ENCODE data around the gene LCN2. TPM values are rescaled to one million over a fixed set of nuclear protein-coding genes. Genes with fewer than 3 reads are reported as not detected.

Gene LCN2
- total RNA-seq, 1 donor from 2014 or later: not detected

DNA sequence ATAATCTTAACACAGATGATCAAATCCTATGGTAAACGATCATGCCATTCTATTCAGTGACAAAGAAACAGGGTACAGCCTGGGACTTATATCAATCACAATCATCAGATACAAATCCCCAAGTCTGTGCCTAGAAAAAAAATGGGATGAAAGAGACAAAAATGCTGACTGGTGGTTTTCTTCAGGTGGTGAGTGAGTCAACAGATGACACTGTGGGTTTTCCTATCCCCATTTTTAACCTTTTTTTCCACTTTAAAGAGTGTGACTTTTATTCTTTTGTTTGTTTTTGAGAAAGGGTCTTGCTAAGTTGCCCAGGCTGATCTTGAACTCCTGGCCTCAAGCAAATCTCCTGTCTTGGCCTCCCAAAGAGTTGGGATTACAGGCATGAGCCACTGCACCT is 39.0 kb downstream of the LCN2 start:
- intact Hi-C loops (cut with DNase I): no loop called here
- TF ChIP-seq, protein P1, sequence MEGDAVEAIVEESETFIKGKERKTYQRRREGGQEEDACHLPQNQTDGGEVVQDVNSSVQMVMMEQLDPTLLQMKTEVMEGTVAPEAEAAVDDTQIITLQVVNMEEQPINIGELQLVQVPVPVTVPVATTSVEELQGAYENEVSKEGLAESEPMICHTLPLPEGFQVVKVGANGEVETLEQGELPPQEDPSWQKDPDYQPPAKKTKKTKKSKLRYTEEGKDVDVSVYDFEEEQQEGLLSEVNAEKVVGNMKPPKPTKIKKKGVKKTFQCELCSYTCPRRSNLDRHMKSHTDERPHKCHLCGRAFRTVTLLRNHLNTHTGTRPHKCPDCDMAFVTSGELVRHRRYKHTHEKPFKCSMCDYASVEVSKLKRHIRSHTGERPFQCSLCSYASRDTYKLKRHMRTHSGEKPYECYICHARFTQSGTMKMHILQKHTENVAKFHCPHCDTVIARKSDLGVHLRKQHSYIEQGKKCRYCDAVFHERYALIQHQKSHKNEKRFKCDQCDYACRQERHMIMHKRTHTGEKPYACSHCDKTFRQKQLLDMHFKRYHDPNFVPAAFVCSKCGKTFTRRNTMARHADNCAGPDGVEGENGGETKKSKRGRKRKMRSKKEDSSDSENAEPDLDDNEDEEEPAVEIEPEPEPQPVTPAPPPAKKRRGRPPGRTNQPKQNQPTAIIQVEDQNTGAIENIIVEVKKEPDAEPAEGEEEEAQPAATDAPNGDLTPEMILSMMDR (IDR thresholded peaks at IDR 0.05): no peak
- H3K4me1 ChIP-seq: peaks cover 0 to 13% of the 10 kb centered on the region in 2 donors
- H3K27ac ChIP-seq: no peak overlapping the region
- no peaks in the 10 kb centered on the region for H3K27me3 ChIP-seq
- no peak for DNase-seq (ENCODE audit: low spot score in 2 of 2)
- H3K36me3 ChIP-seq: peaks cover 38 to 40% of the 10 kb centered on the region in 2 donors
- no peaks in the 10 kb centered on the region for H3K9me3 ChIP-seq
- H3K4me3 ChIP-seq: no peak overlapping the region

DNA sequence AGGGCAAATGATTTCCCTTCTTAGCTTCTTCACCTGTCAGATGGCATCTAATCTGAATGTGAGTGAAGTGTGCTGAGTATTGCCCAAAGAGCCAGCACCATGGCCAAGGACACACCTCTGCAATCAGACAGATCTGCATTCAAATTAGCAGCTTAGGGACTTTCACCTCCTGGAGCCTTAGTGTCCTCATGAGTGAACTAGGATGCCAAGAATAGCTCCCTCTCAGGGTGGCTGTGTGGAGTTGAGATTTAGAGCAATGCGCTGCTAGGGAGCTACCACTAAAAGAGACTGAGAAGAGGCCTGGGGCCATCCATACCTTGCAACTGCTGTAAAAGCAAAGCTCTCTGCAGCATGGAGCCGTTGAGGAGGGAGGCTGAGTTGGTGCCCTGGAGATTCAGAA is 40.8 kb downstream of the LCN2 start:
- intact Hi-C loops (cut with DNase I): loop anchor here (5.0 kb wide), 1 partner anchor 87 kb away; the partner anchor contains the start of genes GOLGA2 and SWI5
- H3K36me3 ChIP-seq: peaks cover 20 to 25% of the 10 kb centered on the region in 2 donors
- DNase-seq (ENCODE audit: low spot score in 2 of 2): no peak

DNA sequence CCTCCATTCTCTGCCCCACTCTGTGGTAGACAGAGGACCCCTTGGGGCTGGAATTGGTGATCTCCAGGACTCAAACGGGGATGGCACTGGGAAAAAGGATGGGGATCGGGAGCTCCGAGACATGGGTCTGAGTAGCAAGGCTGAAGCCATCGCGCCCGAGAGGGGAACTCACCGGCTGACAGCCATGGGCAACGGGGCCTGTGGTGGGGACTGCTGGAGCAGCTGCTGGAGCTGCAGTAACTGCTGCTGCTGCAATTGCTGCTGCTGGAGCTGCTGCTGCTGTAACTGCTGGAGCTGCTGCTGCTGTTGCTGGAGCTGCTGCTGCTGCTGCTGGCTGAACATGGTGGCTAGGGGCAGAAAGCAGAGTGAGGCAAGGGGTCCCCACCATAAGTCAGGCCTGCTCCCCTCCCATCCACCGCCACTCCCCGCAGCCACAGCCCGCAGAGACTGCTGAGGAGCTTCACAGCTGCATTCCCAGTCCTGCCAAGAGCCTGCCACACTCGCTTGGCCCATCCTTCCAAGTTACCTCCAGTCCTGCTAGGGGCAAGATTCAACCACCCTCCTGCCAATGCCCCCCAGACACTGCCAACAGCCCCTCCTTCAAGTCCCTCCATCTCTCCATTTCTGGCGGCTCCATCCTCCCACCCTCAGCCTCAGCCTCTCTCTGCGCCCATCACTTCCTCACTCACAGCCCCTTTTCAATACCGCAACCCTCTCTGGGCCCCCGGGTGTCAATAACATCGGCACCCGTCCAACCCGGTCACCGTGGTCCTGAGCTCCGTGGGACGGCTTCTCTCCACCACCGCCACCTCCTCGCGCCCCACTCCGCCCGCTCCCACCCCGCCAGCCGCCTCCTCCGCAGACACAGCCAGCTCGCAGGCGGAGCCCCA is 41.5 kb downstream of the LCN2 start:
- peaks cover 14 to 20% of the 10 kb centered on the region in 2 donors for H3K36me3 ChIP-seq
- no peak for DNase-seq (ENCODE audit: low spot score in 2 of 2)
- no peaks in the 10 kb centered on the region for H3K9me3 ChIP-seq
- no peaks in the 10 kb centered on the region for H3K27me3 ChIP-seq
- TF ChIP-seq, protein P1 (IDR thresholded peaks at IDR 0.05): no peak
- peaks cover 0 to 13% of the 10 kb centered on the region in 2 donors for H3K4me1 ChIP-seq
- intact Hi-C loops (cut with DNase I): loop anchor here (1.0 to 5.0 kb wide), 2 partner anchors 13 to 87 kb away; partner anchors contain the start of genes DNM1, GOLGA2 and SWI5
- H3K27ac ChIP-seq: peak overlapping the region; percentile 77
- H3K4me3 ChIP-seq: peak overlapping the region; percentile 69 to 97

More for the DNA sequence above, 40.8 kb downstream of the LCN2 start:
- H3K9me3 ChIP-seq: no peaks in the 10 kb centered on the region
- H3K27ac ChIP-seq: no peak overlapping the region
- no peaks in the 10 kb centered on the region for H3K27me3 ChIP-seq
- TF ChIP-seq, protein P1 (IDR thresholded peaks at IDR 0.05): no peak
- H3K4me3 ChIP-seq: peak overlapping the region; percentile 69 to 97
- H3K4me1 ChIP-seq: peaks cover 0 to 13% of the 10 kb centered on the region in 2 donors

DNA sequence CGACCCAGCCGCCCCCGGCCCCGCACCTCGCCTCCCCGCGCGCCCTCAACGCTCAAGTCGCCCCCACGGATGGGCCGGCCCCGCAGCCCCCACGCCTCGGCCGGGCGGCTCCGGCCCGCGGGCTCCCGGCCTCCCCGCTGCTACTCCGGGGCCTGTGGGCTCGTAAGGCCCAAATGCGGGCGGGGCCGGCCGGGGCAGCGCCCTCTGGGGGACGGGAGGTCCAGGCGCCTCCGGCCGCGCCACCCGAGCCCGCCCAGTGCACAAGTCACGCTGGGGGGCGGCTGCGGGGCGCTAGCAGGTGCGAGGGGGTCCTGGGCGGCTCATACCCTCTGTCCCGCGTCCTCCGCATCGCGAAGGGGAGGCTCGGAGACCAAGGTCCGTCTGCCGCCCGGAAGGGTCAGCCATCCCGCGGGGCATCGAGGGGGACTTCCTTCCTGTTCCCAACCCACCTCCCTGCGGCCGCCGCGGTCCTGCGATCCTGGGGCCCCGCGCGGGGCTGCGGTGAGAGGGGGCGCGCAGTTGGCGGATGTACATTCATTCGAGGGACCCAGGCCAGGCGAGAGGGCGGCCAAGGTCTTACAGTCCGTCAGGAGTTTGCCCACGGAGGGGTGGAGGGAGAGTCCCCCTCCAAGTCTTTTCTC is 42.3 kb downstream of the LCN2 start, which contains the start of gene CIZ1:
Gene CIZ1, minus strand, starts transcription at position 167 of the 641 bp plus-strand sequence. CDS start 715 bp downstream, outside the sequence.
- intact Hi-C loops (cut with DNase I): loop anchor here (1.0 to 5.0 kb wide), 2 partner anchors 12 to 86 kb away; partner anchors contain the start of genes DNM1, GOLGA2 and SWI5
- Histone ChIP-seq H3K36me3 (peaks cover 14 to 15% of the 10 kb centered on the region in 2 donors), H3K4me1 (peaks cover 0 to 13% of the 10 kb centered on the region in 2 donors)

More for the DNA sequence above, 42.3 kb downstream of the LCN2 start, which contains the start of gene CIZ1:
- peak within 1 kb of the TSS; percentile 77 for H3K27ac ChIP-seq
- no peaks in the 10 kb centered on the region for H3K9me3 ChIP-seq
- TF ChIP-seq, protein P1 (IDR thresholded peaks at IDR 0.05): peak; percentile 76 to 81 (median 78)
- DNase-seq (ENCODE audit: low spot score in 2 of 2): peak in 1 of 2 donors; percentile 89
- H3K27me3 ChIP-seq: no peaks in the 10 kb centered on the region
- peak within 1 kb of the TSS; percentile 69 to 97 for H3K4me3 ChIP-seq
